ENCODE results near the gene RFPL4AL1.
"Not testable (repeated sequence)": the region's sequence is repeated elsewhere in the genome, so short reads cannot be mapped to it uniquely, and the experiment has no call there.

DNA sequence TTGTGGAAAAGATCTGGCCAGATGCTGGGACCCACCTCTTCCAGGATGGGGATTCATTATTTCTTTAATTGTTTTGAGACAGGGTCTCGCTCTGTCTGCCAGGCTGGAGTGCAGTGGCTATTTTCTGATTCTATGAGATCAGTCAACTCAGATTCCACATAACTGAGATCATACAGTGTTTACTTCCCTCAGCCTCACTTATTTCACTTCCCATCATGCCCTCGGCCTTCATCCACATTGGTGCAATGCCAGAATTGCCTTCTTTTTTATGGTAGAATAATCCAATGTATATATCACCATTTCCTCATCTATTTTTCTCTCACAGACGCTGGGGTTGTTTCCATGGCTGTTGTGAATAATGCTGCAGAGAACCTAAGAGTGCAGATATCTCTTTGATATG lies 714 bp downstream of the RFPL4AL1 start:
- not testable (repeated sequence) for TF ChIP-seq POLR2A (IDR thresholded peaks at IDR 0.05; ENCODE audit: low read length); GATA1 (IDR thresholded peaks at IDR 0.05; ENCODE audit: low read depth, low read length)

Measured in erythroblast (primary cell).